ENCODE measurements around the gene CTIF. TPM values are rescaled to one million over a fixed set of nuclear protein-coding genes. Genes with fewer than 3 reads are reported as not detected.

CTIF gene
- total RNA-seq, 1 experiment from 2014 or later = 26.5 TPM

DNA sequence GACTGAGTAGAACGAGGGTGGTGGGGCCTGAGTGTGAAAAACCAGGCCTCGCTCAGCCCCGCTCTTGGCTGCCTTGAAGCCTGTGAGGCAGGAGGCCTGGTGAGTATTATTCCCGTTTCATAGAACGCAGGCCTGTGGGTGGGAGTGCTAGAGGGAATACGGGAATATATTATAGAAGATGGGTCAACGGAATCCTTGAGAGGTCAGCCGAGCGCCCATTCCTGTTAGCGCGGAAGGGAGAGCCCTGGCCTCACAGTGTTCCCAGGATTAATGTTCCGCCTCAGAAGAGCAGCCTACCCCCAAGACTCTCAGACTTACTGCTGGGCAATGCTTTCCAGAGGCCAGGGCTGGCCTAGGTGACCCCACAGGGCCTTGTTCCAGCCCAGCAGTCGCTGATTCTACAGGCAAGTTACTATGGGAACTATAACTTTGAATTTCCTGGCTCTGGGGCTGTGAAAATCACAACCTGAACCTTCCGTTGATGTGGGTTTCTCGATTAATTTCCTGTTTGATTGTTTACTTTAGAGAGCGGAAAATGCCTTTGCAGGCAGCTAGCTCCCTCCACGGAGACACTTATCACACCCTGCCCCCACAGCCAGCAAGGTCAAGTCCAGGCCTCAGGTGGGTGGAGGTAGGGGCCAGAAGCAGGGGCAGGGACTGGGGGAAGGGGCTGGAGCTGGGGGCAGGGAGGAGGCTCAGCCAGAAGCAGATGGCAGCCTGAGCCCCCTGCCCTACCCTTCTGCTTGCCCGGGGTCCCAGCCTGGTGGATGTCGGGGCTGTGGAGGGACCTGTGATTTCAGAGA, 303.6 kb downstream of the CTIF start:
- H3K4me1 ChIP-seq (ENCODE audit: control insufficient read depth, insufficient read depth, low read length) = peaks cover 64% of the 10 kb centered on the region
- in situ Hi-C loops (cut with HindIII; ENCODE audit: low pct_unique_long_range_greater_than_20kb, low sequenced_read_pairs) = loop anchor here (5.0 kb wide), 1 partner anchor 80 kb away; no protein-coding TSS in a partner anchor
- no peaks in the 10 kb centered on the region for H3K9me3 ChIP-seq (ENCODE audit: control insufficient read depth, insufficient read depth, low read depth, low read length)
- no peaks in the 10 kb centered on the region for H3K27me3 ChIP-seq (ENCODE audit: control insufficient read depth, insufficient read depth, low read length)
- H3K4me3 ChIP-seq (ENCODE audit: low read depth in 2 of 2, low read length in 2 of 2) = no peak overlapping the region
- ATAC-seq = peak; percentile 46
- H3K36me3 ChIP-seq (ENCODE audit: control insufficient read depth, insufficient read depth, low read length) = no peaks in the 10 kb centered on the region
- TF ChIP-seq SIN3A (IDR thresholded peaks at IDR 0.05; ENCODE audit: borderline replicate concordance, insufficient read depth, low read depth, low read length) = no peak
- no peak for TF ChIP-seq TCF7L2 (IDR thresholded peaks at IDR 0.05; ENCODE audit: low read depth, low read length)
- DNase-seq (ENCODE audit: low read depth, low spot score) = no peak
- H3K27ac ChIP-seq (ENCODE audit: low read length) = peak overlapping the region; percentile 68
- no TSS peak for BruUV-seq (replicated peaks)
- intact Hi-C loops (cut with micrococcal nuclease; ENCODE audit: unreplicated experiment) = no loop called here
- ChIA-PET POLR2A (no interaction called here), CTCF (interaction anchor here (0.6 kb wide), 2 partner anchors 13 to 71 kb away, joined by 3 to 4 read pairs; no protein-coding TSS in a partner anchor)

DNA sequence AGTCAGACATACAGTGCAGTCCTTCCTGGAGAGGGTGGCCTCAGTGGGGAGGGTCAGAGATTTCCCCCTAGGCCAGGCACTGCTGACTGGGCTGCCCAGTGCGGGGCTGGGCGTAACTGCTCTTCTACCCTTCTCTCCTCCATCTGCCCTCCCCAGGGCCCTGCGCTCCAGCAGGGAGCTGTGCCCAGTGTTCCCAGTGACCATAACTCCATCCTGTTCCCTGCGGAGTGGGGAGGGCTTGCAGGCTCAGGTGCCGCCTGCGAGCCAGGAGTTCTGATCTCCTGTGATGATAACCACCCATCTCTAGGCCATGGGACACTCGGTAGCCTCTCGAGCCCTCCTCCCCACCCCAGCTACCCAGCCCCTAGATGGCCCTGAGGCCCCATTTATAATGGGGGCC, 304.3 kb downstream of the CTIF start:
- ChIA-PET POLR2A (no interaction called here), CTCF (interaction anchor here (0.6 kb wide), 2 partner anchors 13 to 70 kb away, joined by 3 to 4 read pairs; no protein-coding TSS in a partner anchor)
- in situ Hi-C loops (cut with HindIII; ENCODE audit: low pct_unique_long_range_greater_than_20kb, low sequenced_read_pairs) = loop anchor here (5.0 kb wide), 1 partner anchor 79 kb away; no protein-coding TSS in a partner anchor
- no peaks in the 10 kb centered on the region for H3K9me3 ChIP-seq (ENCODE audit: control insufficient read depth, insufficient read depth, low read depth, low read length)
- TF ChIP-seq, protein P1, sequence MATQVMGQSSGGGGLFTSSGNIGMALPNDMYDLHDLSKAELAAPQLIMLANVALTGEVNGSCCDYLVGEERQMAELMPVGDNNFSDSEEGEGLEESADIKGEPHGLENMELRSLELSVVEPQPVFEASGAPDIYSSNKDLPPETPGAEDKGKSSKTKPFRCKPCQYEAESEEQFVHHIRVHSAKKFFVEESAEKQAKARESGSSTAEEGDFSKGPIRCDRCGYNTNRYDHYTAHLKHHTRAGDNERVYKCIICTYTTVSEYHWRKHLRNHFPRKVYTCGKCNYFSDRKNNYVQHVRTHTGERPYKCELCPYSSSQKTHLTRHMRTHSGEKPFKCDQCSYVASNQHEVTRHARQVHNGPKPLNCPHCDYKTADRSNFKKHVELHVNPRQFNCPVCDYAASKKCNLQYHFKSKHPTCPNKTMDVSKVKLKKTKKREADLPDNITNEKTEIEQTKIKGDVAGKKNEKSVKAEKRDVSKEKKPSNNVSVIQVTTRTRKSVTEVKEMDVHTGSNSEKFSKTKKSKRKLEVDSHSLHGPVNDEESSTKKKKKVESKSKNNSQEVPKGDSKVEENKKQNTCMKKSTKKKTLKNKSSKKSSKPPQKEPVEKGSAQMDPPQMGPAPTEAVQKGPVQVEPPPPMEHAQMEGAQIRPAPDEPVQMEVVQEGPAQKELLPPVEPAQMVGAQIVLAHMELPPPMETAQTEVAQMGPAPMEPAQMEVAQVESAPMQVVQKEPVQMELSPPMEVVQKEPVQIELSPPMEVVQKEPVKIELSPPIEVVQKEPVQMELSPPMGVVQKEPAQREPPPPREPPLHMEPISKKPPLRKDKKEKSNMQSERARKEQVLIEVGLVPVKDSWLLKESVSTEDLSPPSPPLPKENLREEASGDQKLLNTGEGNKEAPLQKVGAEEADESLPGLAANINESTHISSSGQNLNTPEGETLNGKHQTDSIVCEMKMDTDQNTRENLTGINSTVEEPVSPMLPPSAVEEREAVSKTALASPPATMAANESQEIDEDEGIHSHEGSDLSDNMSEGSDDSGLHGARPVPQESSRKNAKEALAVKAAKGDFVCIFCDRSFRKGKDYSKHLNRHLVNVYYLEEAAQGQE (IDR thresholded peaks at IDR 0.05; ENCODE audit: insufficient read depth in 1 of 2, low read depth in 2 of 2, low read length in 1 of 2) = no peak
- TF ChIP-seq, protein P2, sequence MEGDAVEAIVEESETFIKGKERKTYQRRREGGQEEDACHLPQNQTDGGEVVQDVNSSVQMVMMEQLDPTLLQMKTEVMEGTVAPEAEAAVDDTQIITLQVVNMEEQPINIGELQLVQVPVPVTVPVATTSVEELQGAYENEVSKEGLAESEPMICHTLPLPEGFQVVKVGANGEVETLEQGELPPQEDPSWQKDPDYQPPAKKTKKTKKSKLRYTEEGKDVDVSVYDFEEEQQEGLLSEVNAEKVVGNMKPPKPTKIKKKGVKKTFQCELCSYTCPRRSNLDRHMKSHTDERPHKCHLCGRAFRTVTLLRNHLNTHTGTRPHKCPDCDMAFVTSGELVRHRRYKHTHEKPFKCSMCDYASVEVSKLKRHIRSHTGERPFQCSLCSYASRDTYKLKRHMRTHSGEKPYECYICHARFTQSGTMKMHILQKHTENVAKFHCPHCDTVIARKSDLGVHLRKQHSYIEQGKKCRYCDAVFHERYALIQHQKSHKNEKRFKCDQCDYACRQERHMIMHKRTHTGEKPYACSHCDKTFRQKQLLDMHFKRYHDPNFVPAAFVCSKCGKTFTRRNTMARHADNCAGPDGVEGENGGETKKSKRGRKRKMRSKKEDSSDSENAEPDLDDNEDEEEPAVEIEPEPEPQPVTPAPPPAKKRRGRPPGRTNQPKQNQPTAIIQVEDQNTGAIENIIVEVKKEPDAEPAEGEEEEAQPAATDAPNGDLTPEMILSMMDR (IDR thresholded peaks at IDR 0.05) = no peak
- TF ChIP-seq TCF7L2 (IDR thresholded peaks at IDR 0.05; ENCODE audit: low read depth, low read length) = no peak
- no peak for TF ChIP-seq POLR2AphosphoS5 (IDR thresholded peaks at IDR 0.05; ENCODE audit: low read depth, low read length)
- no peak for TF ChIP-seq SIN3A (IDR thresholded peaks at IDR 0.05; ENCODE audit: borderline replicate concordance, insufficient read depth, low read depth, low read length)
- DNase-seq (ENCODE audit: low read depth, low spot score) (no peak), ATAC-seq (peak; percentile 13; the same call in 1 of the 2 replicates)
- intact Hi-C loops (cut with micrococcal nuclease; ENCODE audit: unreplicated experiment) = no loop called here
- BruUV-seq (replicated peaks) = no TSS peak
- no peak overlapping the region for H3K4me3 ChIP-seq (ENCODE audit: low read depth in 2 of 2, low read length in 2 of 2)
- no peaks in the 10 kb centered on the region for H3K27me3 ChIP-seq (ENCODE audit: control insufficient read depth, insufficient read depth, low read length)
- H3K27ac ChIP-seq (ENCODE audit: low read length) = peak overlapping the region; percentile 68
- H3K36me3 ChIP-seq (ENCODE audit: control insufficient read depth, insufficient read depth, low read length) = no peaks in the 10 kb centered on the region
- peaks cover 57% of the 10 kb centered on the region for H3K4me1 ChIP-seq (ENCODE audit: control insufficient read depth, insufficient read depth, low read length)
